ENCODE results near the gene RAB11FIP3.
A peak's percentile ranks its signal among the peaks of the same experiment; 100 is the strongest.

RAB11FIP3 gene

GRCh38 chr16:557463-558297 lies 132.2 kb downstream of the RAB11FIP3 start:
- no peak for DNase-seq

DNA sequence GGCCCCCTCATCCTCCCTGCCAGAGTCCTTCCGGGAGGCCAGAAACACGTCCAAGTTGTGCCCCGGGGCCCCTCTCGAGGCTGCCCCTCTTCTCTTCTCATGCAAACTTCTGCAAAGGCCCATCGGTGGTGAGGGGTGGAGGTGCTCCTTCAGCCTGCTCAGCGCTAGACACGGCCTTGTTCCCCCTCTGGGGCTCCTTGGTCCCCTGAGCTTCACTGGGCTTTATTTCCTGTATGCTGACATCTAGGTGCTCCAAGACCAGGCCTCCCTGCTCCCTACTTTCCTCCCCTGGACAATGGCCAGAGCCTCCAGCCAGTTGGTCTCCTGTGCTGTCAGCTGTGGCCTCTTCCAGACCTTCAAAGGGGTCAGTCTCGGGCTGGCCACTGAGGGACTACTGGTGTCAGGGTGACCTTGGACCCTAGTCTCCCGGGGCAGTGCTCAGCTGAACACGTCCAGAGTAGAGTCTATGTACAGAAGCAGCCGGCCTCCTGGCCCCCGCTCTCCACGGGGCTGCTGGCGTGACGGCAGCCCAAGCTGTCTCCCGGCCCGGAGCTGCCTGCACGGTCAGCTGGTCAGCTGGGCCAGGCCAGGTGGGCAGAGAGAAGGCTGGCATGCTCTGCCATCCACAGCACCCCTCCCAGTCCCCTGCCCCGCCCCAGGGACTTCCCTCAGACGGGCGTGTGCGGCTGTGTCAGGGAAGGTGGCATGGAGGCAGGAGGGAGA lies 133.0 kb downstream of the RAB11FIP3 start:
- no peak for DNase-seq

GRCh38 chr16:559021-559380 lies 133.6 kb downstream of the RAB11FIP3 start:
- no peak for DNase-seq

DNA sequence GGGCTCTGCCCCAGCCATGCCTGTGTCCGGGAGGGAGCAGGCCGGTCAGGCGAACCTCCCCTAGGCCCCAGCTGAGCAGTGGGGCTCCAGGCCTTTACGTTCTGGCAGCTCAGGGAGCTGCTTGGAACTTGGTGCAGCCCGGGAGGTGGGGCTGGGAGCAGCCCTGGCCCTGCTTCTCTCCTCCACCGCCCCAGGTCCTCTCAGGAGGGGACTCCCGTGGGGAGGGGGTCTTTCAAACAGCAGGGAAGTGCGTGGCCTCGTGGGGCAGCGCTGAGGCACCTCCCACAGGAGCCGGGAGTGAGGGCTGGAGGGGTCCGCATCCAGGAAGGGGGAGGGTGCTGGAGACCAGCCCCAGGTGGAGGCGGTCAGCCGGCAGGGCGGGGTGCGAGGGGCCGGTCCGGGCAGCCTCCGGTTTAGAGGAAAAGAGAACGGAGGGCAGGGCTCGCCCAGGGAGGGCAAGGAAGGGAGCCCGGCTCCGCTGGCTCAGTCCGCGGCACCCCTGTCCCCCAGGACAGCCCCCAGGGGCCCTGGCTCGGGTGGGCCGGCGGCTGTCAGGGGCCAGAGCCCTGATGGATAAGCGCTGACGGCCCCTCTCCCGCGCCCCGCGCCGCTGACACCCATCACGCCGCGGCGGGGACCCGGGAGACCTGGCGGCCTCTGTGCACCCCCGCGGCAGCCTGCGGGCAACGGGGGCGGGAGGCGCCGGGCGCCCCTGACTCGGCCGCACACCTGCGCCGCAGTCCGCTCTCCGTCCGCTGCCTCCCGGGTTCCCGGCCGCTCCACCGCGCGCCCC lies 134.2 kb downstream of the RAB11FIP3 start:
- no peak for DNase-seq

DNA sequence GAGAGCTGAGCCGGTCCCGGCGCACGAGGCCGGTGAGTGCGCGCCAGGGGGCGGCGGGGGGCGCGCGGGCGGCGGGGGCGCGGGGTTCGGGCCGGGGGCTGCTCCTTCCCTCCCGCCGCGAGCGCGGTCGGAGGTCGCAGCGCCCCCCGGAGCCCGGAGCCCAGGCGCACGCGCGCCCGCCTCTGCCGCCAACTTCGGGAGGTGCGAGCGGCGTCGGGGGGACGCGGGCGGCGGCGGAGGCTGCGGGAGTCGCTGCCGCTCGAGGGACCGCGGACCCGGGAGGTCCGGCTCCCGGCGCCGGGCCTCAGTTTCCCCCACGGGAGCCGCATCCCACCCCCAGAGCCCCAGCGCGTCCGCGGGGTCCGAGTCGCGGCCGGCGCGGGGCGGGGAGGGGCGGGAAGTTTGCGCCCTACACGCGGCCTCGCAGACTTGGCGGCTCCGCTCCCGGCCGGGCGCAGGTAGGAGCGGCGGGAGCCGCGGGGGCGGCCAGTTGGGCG lies 134.8 kb downstream of the RAB11FIP3 start, which contains the start of gene PRR35:
Gene PRR35 (plus strand): TSS at position 191 of the 497 bp plus-strand sequence. CDS start 2,901 bp downstream, outside the sequence.
- no peak for DNase-seq

DNA sequence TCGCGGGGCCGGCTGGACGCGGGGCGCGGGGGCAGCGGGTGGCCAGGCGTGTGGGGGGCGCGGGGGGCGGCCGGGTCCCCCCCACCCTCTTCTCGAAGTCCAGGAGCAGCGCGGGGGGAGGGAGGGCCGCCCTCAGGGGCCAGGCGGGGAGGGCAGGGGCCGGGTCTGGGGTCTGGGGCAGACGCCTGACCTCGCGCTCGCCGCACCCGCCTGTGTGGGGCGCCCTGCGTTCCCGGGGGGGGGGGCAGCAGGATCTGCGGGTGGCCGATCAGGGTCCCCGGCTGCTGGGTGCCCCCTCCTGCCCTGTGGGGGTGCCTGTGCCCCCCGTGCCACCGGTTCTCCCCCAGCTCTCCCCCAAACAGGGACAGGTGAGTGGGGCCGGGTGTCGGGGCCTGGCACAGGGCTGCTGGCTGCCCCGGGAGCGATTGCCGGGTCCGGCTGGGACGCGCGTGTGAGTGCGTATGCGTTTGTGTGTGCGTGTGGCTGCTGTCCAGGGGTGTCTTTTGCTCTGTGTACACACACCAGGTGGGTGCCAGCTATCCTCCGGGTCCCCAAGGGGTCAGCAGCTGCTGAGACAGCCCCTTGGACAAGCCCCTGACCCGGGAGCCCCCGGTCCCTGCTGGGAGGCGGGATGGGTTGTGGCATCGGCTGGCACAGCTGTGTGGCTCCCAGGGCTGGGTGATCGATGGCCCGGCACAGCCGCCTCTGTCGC lies 135.4 kb downstream of the RAB11FIP3 start:
- no peak for DNase-seq

GRCh38 chr16:561413-561794 lies 136.0 kb downstream of the RAB11FIP3 start:
- DNase-seq, result no peak

DNA sequence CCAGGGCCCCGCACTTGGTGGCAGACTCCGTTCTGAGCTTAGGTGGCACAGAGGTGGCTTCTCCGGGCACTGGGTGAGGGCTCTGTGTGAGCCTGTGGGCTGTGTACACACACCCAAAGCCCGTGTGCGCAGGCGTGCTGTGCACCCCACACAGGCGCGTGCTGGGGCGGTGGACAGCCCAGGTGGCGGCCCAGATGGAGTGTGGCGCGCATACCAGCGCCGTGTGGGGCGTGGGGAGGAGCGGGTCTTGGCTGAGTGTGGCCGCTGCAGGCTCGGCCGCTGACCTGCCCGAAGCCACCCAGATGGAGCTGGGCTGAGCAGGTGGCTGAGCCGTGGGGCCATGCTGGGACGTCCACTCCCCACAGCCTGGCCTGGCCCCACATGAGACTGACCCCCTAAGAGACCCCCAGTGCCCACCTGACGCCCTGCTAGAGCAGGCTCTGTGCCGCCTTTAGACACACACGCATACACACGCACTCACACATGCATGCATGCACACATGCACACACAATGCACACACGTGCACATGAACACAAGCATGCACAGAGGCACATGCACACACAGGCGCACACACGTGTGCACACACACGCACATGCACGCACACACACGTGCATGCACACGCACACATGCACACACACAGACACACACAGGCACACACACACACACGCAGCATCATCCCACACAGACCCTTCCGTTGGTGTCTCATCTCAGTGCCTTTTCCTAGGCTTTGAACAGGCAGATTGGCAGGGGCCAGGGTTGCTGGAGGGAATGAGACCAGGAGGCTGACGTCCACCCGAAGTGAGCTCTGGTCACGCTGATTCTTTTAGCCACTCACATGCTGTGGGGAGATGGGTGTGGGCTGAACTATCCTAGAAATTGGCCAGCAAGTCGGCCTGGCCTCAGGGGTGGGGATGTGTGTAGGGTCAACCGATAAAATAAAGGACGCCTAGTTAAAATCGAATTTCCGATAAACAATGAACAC lies 136.8 kb downstream of the RAB11FIP3 start:
- no peak for DNase-seq

DNA sequence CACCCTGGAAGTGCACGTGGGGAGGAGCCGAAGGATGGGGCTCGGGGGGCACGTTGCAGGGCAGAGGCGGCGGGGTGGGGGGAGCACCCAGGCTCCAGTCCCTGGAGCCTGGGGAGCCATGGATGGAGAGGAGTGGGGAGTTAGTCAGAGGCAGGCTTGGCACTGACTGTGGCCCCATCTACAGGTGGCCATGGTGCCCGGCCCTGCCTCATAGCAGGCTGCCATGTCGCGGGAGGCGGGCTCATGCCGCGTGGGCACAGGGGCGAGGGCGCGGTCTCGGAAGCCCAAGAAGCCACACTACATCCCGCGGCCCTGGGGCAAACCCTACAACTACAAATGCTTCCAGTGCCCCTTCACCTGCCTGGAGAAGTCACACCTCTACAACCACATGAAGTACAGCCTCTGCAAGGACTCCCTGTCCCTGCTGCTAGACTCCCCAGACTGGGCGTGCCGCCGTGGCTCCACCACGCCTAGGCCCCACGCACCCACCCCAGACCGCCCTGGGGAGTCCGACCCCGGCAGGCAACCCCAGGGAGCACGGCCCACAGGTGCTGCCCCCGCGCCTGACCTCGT lies 137.7 kb downstream of the RAB11FIP3 start:
- no peak for DNase-seq

GRCh38 chr16:564690-565418 lies 139.4 kb downstream of the RAB11FIP3 start:
- DNase-seq, result no peak

- no peak for DNase-seq
These were observed 140.2 kb downstream of the RAB11FIP3 start for GRCh38 chr16:565419-566330.

DNA sequence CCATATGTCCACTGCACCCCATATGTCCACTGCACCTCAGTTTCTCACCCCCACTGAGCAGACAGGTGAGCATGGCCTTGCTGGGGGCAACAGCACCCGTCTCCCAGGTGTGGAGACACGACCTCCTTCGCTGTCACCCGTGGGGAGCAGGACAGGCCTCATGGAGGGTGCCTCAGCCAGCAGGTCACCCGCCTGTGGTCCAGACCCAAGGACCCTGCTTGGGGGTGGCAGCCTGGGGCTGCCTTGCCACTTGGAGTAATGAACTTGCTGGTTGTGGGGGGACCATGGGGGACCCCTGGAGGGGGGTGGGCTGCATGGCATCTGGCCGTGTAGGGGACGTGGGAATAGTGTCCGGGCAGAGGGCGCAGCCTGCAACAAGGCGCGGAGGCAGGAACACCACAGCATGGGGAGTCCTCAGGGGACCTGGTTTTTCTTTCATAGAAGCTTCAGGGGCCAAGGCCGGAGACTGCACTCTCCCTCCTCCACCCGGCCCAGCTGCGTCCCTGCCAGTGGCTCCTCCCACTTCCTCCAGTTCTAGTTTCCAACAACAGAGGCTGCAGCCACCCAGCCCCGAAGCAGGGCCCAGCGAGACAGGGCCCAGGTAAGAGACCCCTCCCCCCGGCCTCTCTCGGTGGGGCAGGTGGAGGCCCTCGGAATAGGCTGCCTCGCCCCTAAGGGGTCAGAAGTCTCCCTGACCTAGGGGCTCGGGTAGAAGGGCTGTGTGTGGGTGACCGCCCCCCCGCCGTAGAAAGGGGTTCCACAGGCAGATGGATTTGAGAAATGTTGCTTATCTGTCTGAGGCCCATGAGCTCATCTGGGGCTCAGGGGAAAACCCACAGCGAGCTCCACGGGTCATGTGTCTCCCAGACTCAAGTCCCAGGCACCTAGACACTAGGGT lies 141.3 kb downstream of the RAB11FIP3 start, which contains the start of gene NHLRC4:
Gene NHLRC4 (plus strand): TSS at position 531 of the 898 bp plus-strand sequence. CDS start 1,043 bp downstream, outside the sequence.
- no peak for DNase-seq

DNA sequence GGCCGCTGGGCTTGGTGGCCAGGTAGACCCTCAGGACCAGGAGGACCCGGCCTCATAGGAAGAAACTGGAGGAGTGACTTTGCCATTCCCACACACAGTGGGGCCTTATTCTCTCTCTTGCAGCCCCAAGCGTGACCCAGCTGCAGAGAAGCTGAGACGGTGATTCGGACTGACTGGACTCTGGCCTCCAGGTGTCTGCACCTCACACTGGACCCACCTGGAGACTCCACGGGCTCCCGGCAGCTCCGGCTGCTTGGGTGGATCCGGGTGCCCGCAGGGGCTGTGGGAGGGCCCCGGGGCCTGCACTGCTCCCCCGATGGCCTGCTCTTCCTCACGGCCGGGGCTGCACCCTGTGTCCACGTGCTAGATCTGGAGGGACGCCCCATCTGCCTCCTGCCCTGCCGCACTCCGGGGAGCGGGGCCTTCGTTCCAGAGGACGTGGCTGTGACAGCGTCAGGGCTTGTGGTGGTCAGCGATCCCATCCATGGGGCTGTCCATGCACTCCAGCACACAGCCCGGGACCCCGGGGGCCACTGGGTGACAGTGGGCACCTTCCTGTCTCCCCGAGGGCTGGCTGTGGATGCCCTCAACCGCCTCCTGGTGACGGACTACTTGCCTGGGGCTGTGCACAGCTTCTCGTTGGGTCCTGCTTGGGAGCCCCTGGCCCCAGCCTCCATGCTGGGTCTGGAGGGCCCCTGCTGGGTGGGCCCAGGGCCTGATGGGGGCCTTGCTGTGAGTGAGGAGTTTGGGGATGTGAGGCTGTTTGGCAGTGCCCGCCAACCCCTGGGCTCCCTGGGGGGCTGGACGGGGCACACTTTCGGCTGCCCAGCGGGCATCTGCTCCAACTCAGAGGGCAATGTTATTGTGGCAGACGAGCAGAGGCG lies 142.2 kb downstream of the RAB11FIP3 start:
- no peak for DNase-seq

DNA sequence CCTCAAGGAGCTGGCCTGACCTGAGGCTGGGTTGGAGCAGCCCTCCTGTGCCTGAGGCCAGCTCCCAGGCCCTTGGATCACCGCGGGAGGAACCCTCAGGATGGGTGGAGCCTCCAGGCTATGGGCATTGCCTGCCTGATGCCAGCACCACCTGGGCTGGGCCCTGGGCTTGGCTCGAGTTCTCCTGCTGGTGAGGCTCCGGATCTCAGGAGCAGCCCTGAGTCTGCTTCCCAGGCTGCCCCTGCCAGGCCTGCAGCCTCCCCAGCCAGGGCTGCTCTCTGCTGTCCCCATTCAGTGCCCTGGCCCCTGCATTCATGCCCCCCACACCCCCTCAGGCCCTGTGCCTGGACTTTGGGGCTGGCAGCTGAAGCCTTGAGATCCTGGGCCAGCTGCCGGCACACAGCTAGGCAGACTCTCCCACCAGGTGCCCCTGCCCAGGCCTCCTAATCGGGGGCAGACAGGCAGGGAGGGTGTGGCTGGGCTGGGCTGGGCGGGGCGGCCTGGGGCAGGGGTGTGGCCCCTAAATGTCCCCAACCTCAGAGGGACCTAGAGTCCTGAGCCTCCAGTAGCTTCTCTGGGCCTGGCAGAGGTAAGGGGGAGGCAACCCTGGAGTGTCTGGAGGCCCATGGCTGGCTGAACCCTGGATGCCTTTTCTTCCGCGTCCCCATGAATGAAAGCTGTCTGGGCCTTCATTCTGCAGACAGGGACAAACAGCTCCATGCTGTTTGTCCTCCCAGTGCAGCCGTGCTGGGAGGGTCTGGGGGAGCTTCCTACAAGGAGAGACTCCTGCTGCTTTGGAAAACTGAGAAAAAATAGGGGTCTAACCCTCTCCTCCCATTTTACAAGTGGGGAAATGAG lies 143.2 kb downstream of the RAB11FIP3 start:
- no peak for DNase-seq

DNA sequence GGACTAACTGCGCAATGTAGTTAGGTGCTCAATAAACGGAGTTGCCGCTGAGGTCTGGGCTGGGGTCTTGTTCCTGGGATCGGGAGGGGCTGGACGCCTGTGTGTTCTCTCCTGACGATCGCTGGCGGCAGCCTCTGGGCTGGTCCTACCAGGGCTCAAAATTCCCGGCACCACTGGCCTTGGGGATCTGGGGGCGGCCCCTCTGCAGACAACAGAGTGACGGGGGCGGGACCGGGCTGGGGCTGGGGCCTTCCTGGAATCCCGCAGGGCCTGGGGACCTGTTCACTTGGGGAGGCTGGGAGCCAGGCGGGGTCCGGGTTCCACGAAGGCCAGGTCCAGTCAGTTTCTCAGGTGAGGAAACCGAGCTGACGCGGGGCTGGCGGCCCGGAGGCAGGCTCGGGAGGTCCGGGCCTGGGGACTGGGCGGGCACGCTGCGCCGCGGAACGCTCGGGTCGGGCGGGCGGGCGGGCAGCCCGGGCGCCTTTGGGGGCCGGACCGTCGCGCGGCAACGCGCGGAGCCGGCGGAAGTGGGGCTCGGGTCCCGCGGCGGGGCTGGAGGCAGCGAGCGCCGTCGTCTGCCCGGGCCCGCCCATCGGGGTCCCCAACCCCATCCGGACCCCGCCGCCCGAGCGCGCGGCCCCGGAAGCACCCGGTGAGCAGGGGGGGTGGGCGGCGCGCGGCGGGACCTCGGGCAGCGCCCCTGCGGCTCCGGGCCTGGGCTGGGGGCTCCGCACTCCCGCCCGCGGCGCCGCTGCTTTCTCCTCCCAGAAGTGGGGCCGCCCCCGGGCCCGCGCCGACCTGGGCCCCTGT lies 144.2 kb downstream of the RAB11FIP3 start, which contains the start of gene PIGQ:
Gene PIGQ (plus strand): TSS at position 524 of the 810 bp plus-strand sequence. CDS start 4,107 bp downstream, outside the sequence.
- peak; percentile 10 for DNase-seq
